ENCODE data around the gene KPTN.

DNA sequence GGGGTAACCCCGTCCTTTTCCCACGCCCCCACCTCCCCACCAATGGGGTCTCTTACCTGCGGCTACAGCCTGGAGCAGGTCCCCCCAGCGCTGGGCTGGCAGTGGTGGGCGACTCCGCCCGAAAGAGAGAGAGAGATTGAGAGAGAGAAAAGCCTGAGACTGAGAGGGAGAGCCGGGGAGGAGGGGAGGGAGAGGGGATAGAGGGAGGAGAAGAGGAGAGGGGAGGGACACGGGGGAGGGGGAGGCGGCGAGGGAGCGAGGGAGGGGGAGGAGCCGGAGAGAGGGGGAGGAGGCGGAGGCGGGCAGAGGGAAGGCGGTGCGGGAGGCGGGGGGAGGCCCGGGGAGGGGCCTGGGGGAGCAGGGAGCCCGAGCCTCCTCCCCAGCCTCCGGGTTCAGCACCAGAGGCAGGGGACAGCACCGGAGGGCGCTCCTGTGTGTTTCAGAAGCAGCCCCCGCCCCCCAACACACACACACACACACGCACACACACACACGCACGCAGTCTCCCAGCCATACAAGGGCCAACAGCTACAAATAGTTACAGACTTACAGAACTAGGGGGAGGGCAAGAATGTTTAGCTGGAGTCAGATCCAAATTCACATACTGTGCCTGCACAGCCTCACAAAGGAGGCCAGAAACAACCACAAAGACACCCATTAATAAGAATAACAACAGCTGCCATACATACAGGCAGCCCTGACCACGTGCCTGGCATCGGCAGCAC is 12.1 kb downstream of the KPTN start, which contains the start of gene SLC8A2:
- no peak for TF ChIP-seq EZH2 (optimal IDR thresholded peaks at IDR 0.05; ENCODE audit: low read depth, low read length)
- TF ChIP-seq, protein P1, sequence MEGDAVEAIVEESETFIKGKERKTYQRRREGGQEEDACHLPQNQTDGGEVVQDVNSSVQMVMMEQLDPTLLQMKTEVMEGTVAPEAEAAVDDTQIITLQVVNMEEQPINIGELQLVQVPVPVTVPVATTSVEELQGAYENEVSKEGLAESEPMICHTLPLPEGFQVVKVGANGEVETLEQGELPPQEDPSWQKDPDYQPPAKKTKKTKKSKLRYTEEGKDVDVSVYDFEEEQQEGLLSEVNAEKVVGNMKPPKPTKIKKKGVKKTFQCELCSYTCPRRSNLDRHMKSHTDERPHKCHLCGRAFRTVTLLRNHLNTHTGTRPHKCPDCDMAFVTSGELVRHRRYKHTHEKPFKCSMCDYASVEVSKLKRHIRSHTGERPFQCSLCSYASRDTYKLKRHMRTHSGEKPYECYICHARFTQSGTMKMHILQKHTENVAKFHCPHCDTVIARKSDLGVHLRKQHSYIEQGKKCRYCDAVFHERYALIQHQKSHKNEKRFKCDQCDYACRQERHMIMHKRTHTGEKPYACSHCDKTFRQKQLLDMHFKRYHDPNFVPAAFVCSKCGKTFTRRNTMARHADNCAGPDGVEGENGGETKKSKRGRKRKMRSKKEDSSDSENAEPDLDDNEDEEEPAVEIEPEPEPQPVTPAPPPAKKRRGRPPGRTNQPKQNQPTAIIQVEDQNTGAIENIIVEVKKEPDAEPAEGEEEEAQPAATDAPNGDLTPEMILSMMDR (IDR thresholded peaks at IDR 0.05; ENCODE audit: low read length), result no peak

Data from MM.1S (cell line).